Hepatocyte (in vitro differentiated cells): Measurements from ENCODE around the gene SIK3. TPM values are rescaled to one million over a fixed set of nuclear protein-coding genes. Genes with fewer than 3 reads are reported as not detected.

Source experiments
- DNase-seq: peaks from one replicate; pipeline ENCODE4 v3.0.0-alpha.2; 2016; ENCODE audit warnings: low spot score
- H2AFZ ChIP-seq: fragments of 200-600 bp; sonication (generic); 2 replicates; pipeline ENCODE4 v1.6.0; 2016; ENCODE audit warnings: antibody characterized with exemption, mild to moderate bottlenecking
- H3K27ac ChIP-seq: fragments of 200-600 bp; sonication (generic); 2 replicates; pipeline ENCODE4 v1.5.1; 2016; ENCODE audit warnings: mild to moderate bottlenecking
- H3K27me3 ChIP-seq: fragments of 200-600 bp; sonication (generic); 2 replicates; pipeline ENCODE4 v1.6.1; 2016
- H3K36me3 ChIP-seq: fragments of 200-600 bp; sonication (generic); replicated peaks from 2 replicates; pipeline ENCODE4 v1.5.1; 2016; ENCODE audit warnings: low read depth; ENCODE audit not compliant: insufficient read depth
- H3K4me1 ChIP-seq: fragments of 200-600 bp; sonication (generic); 2 replicates; pipeline ENCODE4 v1.5.1; 2016; ENCODE audit warnings: mild to moderate bottlenecking, moderate library complexity; ENCODE audit not compliant: insufficient read depth
- H3K4me2 ChIP-seq: fragments of 200-600 bp; sonication (generic); 2 replicates; pipeline ENCODE4 v1.6.0; 2016
- H3K4me3 ChIP-seq: fragments of 200-600 bp; sonication (generic); 2 replicates; pipeline ENCODE4 v1.5.1; 2016; ENCODE audit warnings: mild to moderate bottlenecking
- H3K79me2 ChIP-seq: fragments of 200-600 bp; sonication (generic); 2 replicates; pipeline ENCODE4 v1.6.0; 2017; ENCODE audit warnings: mild to moderate bottlenecking
- H3K9me2 ChIP-seq: fragments of 200-600 bp; sonication (generic); replicated peaks from 2 replicates; pipeline ENCODE4 v1.6.0; 2017; ENCODE audit warnings: mild to moderate bottlenecking; ENCODE audit not compliant: insufficient read depth
- H3K9me3 ChIP-seq: fragments of 200-600 bp; sonication (generic); 2 replicates; pipeline ENCODE4 v1.5.1; 2016; ENCODE audit warnings: low read depth, mild to moderate bottlenecking
- H4K20me1 ChIP-seq: fragments of 200-600 bp; sonication (generic); 2 replicates; pipeline ENCODE4 v1.6.0; 2016; ENCODE audit warnings: mild to moderate bottlenecking; ENCODE audit not compliant: insufficient read depth, poor library complexity, severe bottlenecking
- CTCF ChIP-seq: fragments of 200-600 bp; sonication (generic); IDR thresholded peaks from 2 replicates; pipeline ENCODE4 v1.5.1; 2016; ENCODE audit warnings: antibody characterized with exemption, mild to moderate bottlenecking; ENCODE audit not compliant: poor library complexity
- EZH2 ChIP-seq: fragments of 200-600 bp; sonication (generic); IDR thresholded peaks from 2 replicates; pipeline ENCODE4 v1.6.1; 2016; ENCODE audit warnings: antibody characterized with exemption, mild to moderate bottlenecking, borderline replicate concordance
- EZH2phosphoT487 ChIP-seq: fragments of 200-600 bp; sonication (generic); IDR thresholded peaks from one replicate; pipeline ENCODE4 v1.6.1; 2018; ENCODE audit warnings: antibody characterized with exemption, mild to moderate bottlenecking, low read depth, moderate library complexity; ENCODE audit not compliant: unreplicated experiment, severe bottlenecking
- WGBS: methylation state at CpG from one replicate; pipeline ENCODE4 v1.1.6; 2016; ENCODE audit warnings: low lambda C conversion rate; ENCODE audit errors: missing lambda C conversion rate; 5-methylcytosine and 5-hydroxymethylcytosine counted together
- polyA plus RNA-seq: library from polyadenylated mRNA; unstranded; fragments of >200 nt; fragmentation: Nextera tagmentation; extraction: Ambion mirVana; gene quantifications from 2 replicates; pipeline ENCODE4 v1.2.1, GENCODE V29; 2016
- total RNA-seq: library from RNA; depleted of rRNA; stranded (reverse); fragments of >200 nt; gene quantifications from 2 replicates; pipeline ENCODE4 v1.2.3, GENCODE V29; 2014

SIK3 gene
- total and polyA plus RNA-seq, 2 experiments from 2014 or later, result 15.8 to 17.7 TPM

- Histone ChIP-seq H4K20me1 (no peaks in the 10 kb centered on the region), H3K36me3 (no peaks in the 10 kb centered on the region), H3K9me2 (no peaks in the 10 kb centered on the region), H3K4me3 (no peak overlapping the region), H3K79me2 (no peaks in the 10 kb centered on the region), H3K4me1 (no peaks in the 10 kb centered on the region), H2AFZ (no peak overlapping the region), H3K27me3 (no peaks in the 10 kb centered on the region), H3K4me2 (no peak overlapping the region), H3K9me3 (no peaks in the 10 kb centered on the region), H3K27ac (no peak overlapping the region)
- TF ChIP-seq EZH2phosphoT487 (no peak), EZH2 (no peak), CTCF (no peak)
- no peak for DNase-seq
- WGBS, result 95% methylated on average over 30 of the region's 39 CpGs
Observed at GRCh38 chr11:117110294-117110950, 12.2 kb upstream of the SIK3 start.

DNA sequence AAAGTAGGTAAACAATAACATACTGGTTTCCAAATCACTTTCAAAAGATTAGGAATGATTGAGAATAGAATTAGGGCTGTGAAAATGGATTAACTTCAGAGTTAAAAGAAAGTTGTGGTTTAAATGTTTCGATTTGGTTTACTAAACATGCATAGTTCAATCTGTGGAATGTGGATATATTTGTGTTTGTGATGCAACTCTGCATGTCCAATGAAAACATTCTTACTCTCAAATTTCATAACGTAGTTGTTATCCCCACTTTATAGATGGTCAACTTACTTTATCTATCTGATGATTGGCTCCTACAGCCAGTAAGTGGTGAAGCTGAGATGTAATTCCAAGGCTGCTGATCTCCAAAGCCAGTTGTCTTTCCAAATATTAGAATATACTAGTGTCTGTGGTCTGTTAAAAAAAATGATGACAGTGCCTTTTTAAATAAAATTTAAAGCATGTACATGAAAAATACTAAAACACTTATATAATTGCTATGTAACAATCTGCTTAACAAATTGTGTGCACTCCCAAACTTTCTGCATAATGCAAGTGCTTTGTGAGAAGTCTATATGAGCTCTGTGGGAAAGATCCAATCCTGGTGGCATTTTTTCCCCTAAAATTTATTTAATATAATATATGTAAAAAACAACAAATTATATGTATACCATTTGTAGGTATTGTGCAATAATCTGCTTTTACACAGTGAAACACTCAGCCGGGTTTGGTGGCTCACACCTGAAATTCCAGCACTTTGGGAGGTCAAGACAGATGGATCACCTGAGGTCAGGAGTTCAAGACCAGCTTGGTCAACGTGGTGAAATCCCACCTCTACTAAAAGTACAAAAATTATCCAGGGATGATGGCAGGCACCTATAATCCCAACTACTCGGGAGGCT, 9.7 kb upstream of the SIK3 start:
- Histone ChIP-seq H2AFZ (no peak overlapping the region), H3K4me3 (no peak overlapping the region), H3K9me2 (no peaks in the 10 kb centered on the region), H3K4me1 (no peaks in the 10 kb centered on the region), H4K20me1 (no peaks in the 10 kb centered on the region), H3K4me2 (no peak overlapping the region), H3K27me3 (no peaks in the 10 kb centered on the region), H3K79me2 (no peaks in the 10 kb centered on the region), H3K9me3 (no peaks in the 10 kb centered on the region), H3K36me3 (no peaks in the 10 kb centered on the region), H3K27ac (no peak overlapping the region)
- TF ChIP-seq CTCF (no peak), EZH2 (no peak), EZH2phosphoT487 (no peak)
- DNase-seq, result no peak
- WGBS, result 66% methylated on average over 5 of the region's 5 CpGs

DNA sequence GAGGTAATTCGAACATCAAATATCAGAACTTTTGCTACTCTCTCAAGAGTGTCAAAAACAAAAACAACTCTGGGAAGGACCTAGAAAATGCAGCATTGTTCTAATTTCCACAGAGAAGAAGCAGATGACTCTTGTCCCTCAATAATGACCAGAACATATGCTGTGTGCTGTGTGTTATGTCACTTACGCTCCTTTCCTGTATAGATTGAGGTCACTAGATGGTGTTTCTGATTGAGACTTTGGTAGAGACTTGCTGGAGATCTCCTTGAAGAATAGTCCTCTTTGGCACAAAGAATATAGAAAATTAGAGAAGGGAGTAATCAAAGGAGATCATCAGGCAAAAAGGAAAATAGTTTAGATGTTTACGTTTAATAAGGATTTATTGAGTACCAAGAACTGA, 2.3 kb upstream of the SIK3 start:
- WGBS, result 87% methylated on average over 3 of the region's 3 CpGs

More for the DNA sequence above, 2.3 kb upstream of the SIK3 start:
- Histone ChIP-seq H3K27me3 (no peaks in the 10 kb centered on the region), H3K4me1 (peaks cover 21% of the 10 kb centered on the region), H3K79me2 (peaks cover 24% of the 10 kb centered on the region), H3K9me3 (no peaks in the 10 kb centered on the region), H3K9me2 (no peaks in the 10 kb centered on the region), H3K36me3 (no peaks in the 10 kb centered on the region), H3K4me3 (no peak overlapping the region), H4K20me1 (peaks cover 8% of the 10 kb centered on the region), H3K27ac (no peak overlapping the region), H3K4me2 (no peak overlapping the region), H2AFZ (no peak overlapping the region)
- no peak for DNase-seq
- TF ChIP-seq CTCF, result no peak
